ENCODE measurements around the gene MAP3K20. TPM values are rescaled to one million over a fixed set of nuclear protein-coding genes. Genes with fewer than 3 reads are reported as not detected.
"Not testable (repeated sequence)": the region's sequence is repeated elsewhere in the genome, so short reads cannot be mapped to it uniquely, and the experiment has no call there.

Gene MAP3K20
- total RNA-seq, 4 donors from 2014 or later = 24.7 to 40.2 (median 33.8) TPM

- peaks cover 2 to 41% (median 13%) of the 10 kb centered on the region in 4 donors for H3K4me1 ChIP-seq
- no peaks in the 10 kb centered on the region for H3K27me3 ChIP-seq
- intact Hi-C loops (cut with DNase I; ENCODE audit: low total_unique reads) = no loop called here
- TF ChIP-seq POLR2AphosphoS5 (IDR thresholded peaks at IDR 0.05) = peak in 1 of 3 donors; percentile 18
- no peak for TF ChIP-seq EP300 (IDR thresholded peaks at IDR 0.05; ENCODE audit: low read depth)
- TF ChIP-seq POLR2A (IDR thresholded peaks at IDR 0.05) = no peak
- TF ChIP-seq CTCF (IDR thresholded peaks at IDR 0.05) = no peak
- DNase-seq = no peak
- in situ Hi-C loops (cut with MboI; ENCODE audit: low pct_ligation_motif_present in 1 of 4, low pct_unique_long_range_greater_than_20kb in 1 of 4, low sequenced_read_pairs in 3 of 4) = loop anchor here in 1 of 4 donors (25.0 kb wide), 1 partner anchor 97 kb away; no protein-coding TSS in a partner anchor
- no peaks in the 10 kb centered on the region for H3K9me3 ChIP-seq
- no peak overlapping the region for H3K4me3 ChIP-seq
- peak overlapping the region; percentile 55 to 83 (median 66) for H3K27ac ChIP-seq
- H3K36me3 ChIP-seq = no peaks in the 10 kb centered on the region
- 58 to 70% methylated on average over 7 to 11 of the region's 11 CpGs for WGBS, 2 donors (ENCODE audit: low coverage in 1 of 2)
These were observed 14.7 kb downstream of the MAP3K20 start for GRCh38 chr2:173090276-173090877.

GRCh38 chr2:173090973-173091660, 15.5 kb downstream of the MAP3K20 start:
- DNase-seq = no peak
- Histone ChIP-seq H3K27me3 (no peaks in the 10 kb centered on the region), H3K4me1 (peaks cover 2 to 41% (median 13%) of the 10 kb centered on the region in 4 donors), H3K36me3 (no peaks in the 10 kb centered on the region), H3K9me3 (no peaks in the 10 kb centered on the region), H3K4me3 (no peak overlapping the region), H3K27ac (peak overlapping the region; percentile 55 to 83 (median 66))
- intact Hi-C loops (cut with DNase I; ENCODE audit: low total_unique reads) = no loop called here
- WGBS, 2 donors (ENCODE audit: low coverage in 1 of 2) = 56 to 73% methylated on average over 9 to 10 of the region's 10 CpGs
- TF ChIP-seq EP300 (IDR thresholded peaks at IDR 0.05; ENCODE audit: low read depth) = no peak
- TF ChIP-seq CTCF (IDR thresholded peaks at IDR 0.05) = no peak
- no peak for TF ChIP-seq POLR2AphosphoS5 (IDR thresholded peaks at IDR 0.05)
- in situ Hi-C loops (cut with MboI; ENCODE audit: low pct_ligation_motif_present in 1 of 4, low pct_unique_long_range_greater_than_20kb in 1 of 4, low sequenced_read_pairs in 3 of 4) = loop anchor here in 1 of 4 donors (25.0 kb wide), 1 partner anchor 96 kb away; no protein-coding TSS in a partner anchor

- no peak for TF ChIP-seq POLR2AphosphoS5 (IDR thresholded peaks at IDR 0.05)
- TF ChIP-seq POLR2A (IDR thresholded peaks at IDR 0.05) = no peak
- TF ChIP-seq CTCF (IDR thresholded peaks at IDR 0.05) = no peak
- no peak for TF ChIP-seq EP300 (IDR thresholded peaks at IDR 0.05; ENCODE audit: low read depth)
- in situ Hi-C loops (cut with MboI; ENCODE audit: low pct_ligation_motif_present in 1 of 4, low pct_unique_long_range_greater_than_20kb in 1 of 4, low sequenced_read_pairs in 3 of 4) (loop anchor here in 1 of 4 donors (25.0 kb wide), 1 partner anchor 95 kb away; no protein-coding TSS in a partner anchor), intact Hi-C loops (cut with DNase I; ENCODE audit: low total_unique reads) (no loop called here)
- H3K4me1 ChIP-seq = peaks cover 2 to 41% (median 9%) of the 10 kb centered on the region in 4 donors
- H3K27me3 ChIP-seq = no peaks in the 10 kb centered on the region
- H3K36me3 ChIP-seq = no peaks in the 10 kb centered on the region
- no peak for DNase-seq
- H3K27ac ChIP-seq = peak overlapping the region; percentile 55 to 83 (median 66)
- no peaks in the 10 kb centered on the region for H3K9me3 ChIP-seq
- no peak overlapping the region for H3K4me3 ChIP-seq
- 95 to 100% methylated on average over 3 to 4 of the region's 4 CpGs for WGBS, 2 donors (ENCODE audit: low coverage in 1 of 2)
These were observed 16.3 kb downstream of the MAP3K20 start for GRCh38 chr2:173091910-173092309.

GRCh38 chr2:173092844-173093402, 17.3 kb downstream of the MAP3K20 start:
- peak overlapping the region; percentile 55 to 83 (median 66) for H3K27ac ChIP-seq
- H3K4me3 ChIP-seq = no peak overlapping the region
- DNase-seq = no peak
- no peak for TF ChIP-seq CTCF (IDR thresholded peaks at IDR 0.05)
- no peak for TF ChIP-seq EP300 (IDR thresholded peaks at IDR 0.05; ENCODE audit: low read depth)
- TF ChIP-seq POLR2AphosphoS5 (IDR thresholded peaks at IDR 0.05) = no peak
- no peak for TF ChIP-seq POLR2A (IDR thresholded peaks at IDR 0.05)
- 40 to 60% methylated on average over 3 of the region's 3 CpGs for WGBS, 2 donors (ENCODE audit: low coverage in 1 of 2)
- intact Hi-C loops (cut with DNase I; ENCODE audit: low total_unique reads) = no loop called here
- H3K9me3 ChIP-seq = no peaks in the 10 kb centered on the region
- no peaks in the 10 kb centered on the region for H3K27me3 ChIP-seq
- peaks cover 0 to 41% (median 8%) of the 10 kb centered on the region in 4 donors for H3K4me1 ChIP-seq
- no peaks in the 10 kb centered on the region for H3K36me3 ChIP-seq
- in situ Hi-C loops (cut with MboI; ENCODE audit: low pct_ligation_motif_present in 1 of 4, low pct_unique_long_range_greater_than_20kb in 1 of 4, low sequenced_read_pairs in 3 of 4) = loop anchor here in 1 of 4 donors (25.0 kb wide), 1 partner anchor 94 kb away; no protein-coding TSS in a partner anchor

- DNase-seq; H3K27ac ChIP-seq; H3K9me3 ChIP-seq; H3K27me3 ChIP-seq; H3K36me3 ChIP-seq; intact Hi-C loops (cut with DNase I; ENCODE audit: low total_unique reads); H3K4me3 ChIP-seq: not testable (repeated sequence)
- H3K4me1 ChIP-seq = peaks cover 0 to 41% (median 8%) of the 10 kb centered on the region in 4 donors
- WGBS, 2 donors (ENCODE audit: low coverage in 1 of 2) = 17 to 66% methylated on average over 1 to 2 of the region's 2 CpGs
- in situ Hi-C loops (cut with MboI; ENCODE audit: low pct_ligation_motif_present in 1 of 4, low pct_unique_long_range_greater_than_20kb in 1 of 4, low sequenced_read_pairs in 3 of 4) = loop anchor here in 1 of 4 donors (25.0 kb wide), 1 partner anchor 94 kb away; no protein-coding TSS in a partner anchor
These were observed 18.0 kb downstream of the MAP3K20 start for GRCh38 chr2:173093617-173094016.

Measured in transverse colon (tissue), 4 donors.